Measurements from ENCODE around the gene EPHB1.

EPHB1 gene

DNA sequence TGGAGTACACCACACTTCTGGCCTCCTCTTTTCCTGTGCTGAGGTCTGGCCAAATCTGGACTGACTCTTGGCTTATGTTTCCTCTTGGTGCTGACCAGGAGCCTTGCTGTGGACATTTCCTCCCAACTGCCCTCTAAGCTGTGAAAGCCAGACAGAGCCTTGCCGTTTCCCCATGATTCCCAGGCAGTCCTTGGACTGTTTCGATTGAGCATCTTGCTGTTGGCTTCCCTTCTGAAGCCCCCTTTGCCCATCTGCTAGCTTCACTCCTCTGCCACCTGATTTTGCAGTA lies 110.5 kb downstream of the EPHB1 start:
- TF ChIP-seq, protein P1, sequence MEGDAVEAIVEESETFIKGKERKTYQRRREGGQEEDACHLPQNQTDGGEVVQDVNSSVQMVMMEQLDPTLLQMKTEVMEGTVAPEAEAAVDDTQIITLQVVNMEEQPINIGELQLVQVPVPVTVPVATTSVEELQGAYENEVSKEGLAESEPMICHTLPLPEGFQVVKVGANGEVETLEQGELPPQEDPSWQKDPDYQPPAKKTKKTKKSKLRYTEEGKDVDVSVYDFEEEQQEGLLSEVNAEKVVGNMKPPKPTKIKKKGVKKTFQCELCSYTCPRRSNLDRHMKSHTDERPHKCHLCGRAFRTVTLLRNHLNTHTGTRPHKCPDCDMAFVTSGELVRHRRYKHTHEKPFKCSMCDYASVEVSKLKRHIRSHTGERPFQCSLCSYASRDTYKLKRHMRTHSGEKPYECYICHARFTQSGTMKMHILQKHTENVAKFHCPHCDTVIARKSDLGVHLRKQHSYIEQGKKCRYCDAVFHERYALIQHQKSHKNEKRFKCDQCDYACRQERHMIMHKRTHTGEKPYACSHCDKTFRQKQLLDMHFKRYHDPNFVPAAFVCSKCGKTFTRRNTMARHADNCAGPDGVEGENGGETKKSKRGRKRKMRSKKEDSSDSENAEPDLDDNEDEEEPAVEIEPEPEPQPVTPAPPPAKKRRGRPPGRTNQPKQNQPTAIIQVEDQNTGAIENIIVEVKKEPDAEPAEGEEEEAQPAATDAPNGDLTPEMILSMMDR (IDR thresholded peaks at IDR 0.05; ENCODE audit: insufficient read depth, low read length, missing control alignments), result no peak
- DNase-seq (ENCODE audit: low read depth, low spot score), result no peak
- ChIA-PET CTCF (no interaction called here), POLR2A (no interaction called here)
- no peak overlapping the region for H3K4me3 ChIP-seq (ENCODE audit: low read depth, low read length)

GRCh38 chr3:134908271-134908670 lies 113.2 kb downstream of the EPHB1 start:
- no peak for DNase-seq (ENCODE audit: low read depth, low spot score)
- CTCF ChIA-PET, result no interaction called here
- TF ChIP-seq, protein P1 (IDR thresholded peaks at IDR 0.05; ENCODE audit: insufficient read depth, low read length, missing control alignments), result no peak
- no peak overlapping the region for H3K4me3 ChIP-seq (ENCODE audit: low read depth, low read length)
- POLR2A ChIA-PET, result no interaction called here

DNA sequence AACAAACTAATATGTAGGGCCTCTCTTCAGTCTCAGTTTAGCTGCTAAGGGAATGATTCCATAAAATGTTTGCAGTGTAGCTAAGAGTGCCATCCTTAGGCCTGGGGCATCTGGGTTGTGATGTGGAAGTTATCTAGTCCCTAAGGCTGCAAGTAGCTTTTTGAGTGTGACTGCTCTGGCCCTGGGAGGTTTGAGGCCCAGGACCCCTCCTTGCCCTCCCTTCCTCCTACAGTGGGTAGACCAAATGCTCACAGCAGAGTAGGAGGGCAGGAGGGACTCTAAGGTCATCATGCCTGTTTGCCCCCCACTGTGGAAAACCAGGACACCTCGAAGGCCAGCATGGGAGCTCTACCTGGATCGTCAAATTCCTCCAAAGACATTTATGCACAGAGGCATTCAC lies 115.0 kb downstream of the EPHB1 start:
- no peak overlapping the region for H3K4me3 ChIP-seq (ENCODE audit: low read depth, low read length)
- ChIA-PET CTCF (no interaction called here), POLR2A (no interaction called here)
- no peak for DNase-seq (ENCODE audit: low read depth, low spot score)
- TF ChIP-seq, protein P1 (IDR thresholded peaks at IDR 0.05; ENCODE audit: insufficient read depth, low read length, missing control alignments), result no peak

- no peak for DNase-seq (ENCODE audit: low read depth, low spot score)
- CTCF ChIA-PET, result no interaction called here
- POLR2A ChIA-PET, result no interaction called here
Observed at GRCh38 chr3:134911586-134912548, 116.8 kb downstream of the EPHB1 start.

DNA sequence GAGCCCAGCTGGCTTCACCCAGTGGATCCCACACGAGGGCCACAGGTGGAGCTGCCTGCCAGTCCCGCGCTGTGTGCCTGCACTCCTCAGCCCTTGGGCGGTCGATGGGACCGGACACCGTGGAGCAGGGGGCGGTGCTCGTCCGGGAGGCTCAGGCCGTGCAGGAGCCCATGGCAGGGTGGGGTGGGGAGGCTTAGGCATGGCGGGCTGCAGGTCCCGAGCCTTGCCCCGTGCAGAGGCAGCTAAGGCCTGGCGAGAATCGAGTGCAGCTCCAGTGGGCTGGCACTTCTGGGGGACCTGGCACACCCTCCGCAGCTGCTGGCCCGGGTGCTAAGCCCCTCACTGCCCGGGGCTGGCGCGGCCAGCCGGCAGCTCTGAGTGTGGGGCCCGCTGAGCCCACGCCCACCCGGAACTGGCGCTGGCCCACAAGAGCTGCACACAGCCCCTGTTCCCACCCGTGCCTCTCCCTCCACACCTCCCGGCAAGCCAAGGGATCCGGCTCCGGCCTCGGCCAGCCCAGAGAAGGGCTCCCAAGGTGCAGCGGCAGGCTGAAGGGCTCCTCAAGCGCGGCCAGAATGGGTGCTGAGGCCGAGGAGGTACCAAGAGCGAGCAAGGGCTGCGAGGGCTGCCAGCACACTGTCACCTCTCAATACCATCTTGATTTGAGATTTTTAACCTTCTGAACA lies 121.4 kb downstream of the EPHB1 start:
- TF ChIP-seq, protein P1 (IDR thresholded peaks at IDR 0.05; ENCODE audit: insufficient read depth, low read length, missing control alignments), result no peak
- POLR2A ChIA-PET, result no interaction called here
- no peak overlapping the region for H3K4me3 ChIP-seq (ENCODE audit: low read depth, low read length)
- CTCF ChIA-PET, result no interaction called here
- no peak for DNase-seq (ENCODE audit: low read depth, low spot score)

More at GRCh38 chr3:134911586-134912548, 116.8 kb downstream of the EPHB1 start:
- TF ChIP-seq, protein P1 (IDR thresholded peaks at IDR 0.05; ENCODE audit: insufficient read depth, low read length, missing control alignments), result no peak
- H3K4me3 ChIP-seq (ENCODE audit: low read depth, low read length), result no peak overlapping the region

- TF ChIP-seq, protein P1 (IDR thresholded peaks at IDR 0.05; ENCODE audit: insufficient read depth, low read length, missing control alignments), result no peak
- CTCF ChIA-PET, result no interaction called here
Observed at GRCh38 chr3:134917631-134918030, 122.6 kb downstream of the EPHB1 start.

More at GRCh38 chr3:134917631-134918030, 122.6 kb downstream of the EPHB1 start:
- POLR2A ChIA-PET, result no interaction called here
- DNase-seq (ENCODE audit: low read depth, low spot score), result no peak
- H3K4me3 ChIP-seq (ENCODE audit: low read depth, low read length), result no peak overlapping the region

All from AG04449 (cell line).